Naive thymus-derived CD4-positive, alpha-beta T cell (primary cell): ENCODE data around the gene WNT3A. TPM values are rescaled to one million over a fixed set of nuclear protein-coding genes. Genes with fewer than 3 reads are reported as not detected.
"Not testable (repeated sequence)": the region's sequence is repeated elsewhere in the genome, so short reads cannot be mapped to it uniquely, and the experiment has no call there.

Experiments
- ATAC-seq: fragments of 150-1000 bp; cut with Tn5 transposase; 2 replicates; pipeline ENCODE4 v1.10.0; 2021; ENCODE audit warnings: mild to moderate bottlenecking, moderate library complexity
- CTCF ChIA-PET: fragments of 350-600 bp; sonication (Branson Sonifier 250); formaldehyde crosslinking; loops from one replicate; lab custom pipeline; 2021; ENCODE audit warnings: antibody characterized with exemption; lab: Charles Lee
- POLR2A ChIA-PET: fragments of 350-600 bp; sonication (Branson Sonifier 250); formaldehyde crosslinking; loops from one replicate; lab custom pipeline; 2021; ENCODE audit warnings: antibody characterized with exemption, inconsistent platforms; lab: Charles Lee
- DNase-seq, 9 donors: peaks; one replicate each; pipeline versions ENCODE4 v3.0.0 to v3.0.0-alpha.2; 2020 to 2022; ENCODE audit warnings: mixed read lengths in 1 of 9
- H3K27ac ChIP-seq: one replicate; pipeline ENCODE4 v1.7.0; 2013; ENCODE audit warnings: mild to moderate bottlenecking, low read depth, low read length, moderate library complexity
- H3K27me3 ChIP-seq, 2 donors: one replicate each; pipeline ENCODE4 v1.7.0; 2013; ENCODE audit warnings: low read length in 2 of 2, mild to moderate bottlenecking in 2 of 2, moderate library complexity in 2 of 2; ENCODE audit not compliant: control insufficient read depth in 2 of 2, insufficient read depth in 2 of 2
- H3K36me3 ChIP-seq, 3 experiments: 1 replicate in 2 of 3; 2 replicates in 1 of 3; pipeline ENCODE4 v1.7.0; 2013; ENCODE audit warnings: low read length in 3 of 3, mild to moderate bottlenecking in 3 of 3, moderate library complexity in 1 of 3; ENCODE audit not compliant: insufficient read depth in 3 of 3, control insufficient read depth in 2 of 3
- H3K4me1 ChIP-seq, 2 donors: one replicate each; pipeline ENCODE4 v1.7.0; 2013; ENCODE audit warnings: low read length in 2 of 2, mild to moderate bottlenecking in 2 of 2, moderate library complexity in 1 of 2; ENCODE audit not compliant: control insufficient read depth in 2 of 2, insufficient read depth in 2 of 2
- H3K4me3 ChIP-seq: 2 replicates; pipeline ENCODE4 v1.7.0; 2013; ENCODE audit warnings: mild to moderate bottlenecking, low read length
- H3K9me3 ChIP-seq, 3 experiments: 1 replicate in 2 of 3; 2 replicates in 1 of 3; pipeline ENCODE4 v1.7.0; 2013; ENCODE audit warnings: low read length in 3 of 3; ENCODE audit not compliant: control insufficient read depth in 2 of 3
- H3K27ac Mint-ChIP-seq, 9 donors: one replicate each; pipeline ENCODE4 v1.8.0; 2020 to 2022; ENCODE audit warnings: mixed read lengths in 9 of 9, mild to moderate bottlenecking in 8 of 9, moderate library complexity in 5 of 9, inconsistent platforms in 2 of 9
- H3K27me3 Mint-ChIP-seq, 5 donors: one replicate each; pipeline ENCODE4 v1.8.0; 2021 to 2022; ENCODE audit warnings: mixed read lengths in 5 of 5, mild to moderate bottlenecking in 1 of 5
- H3K36me3 Mint-ChIP-seq, 5 donors: one replicate each; pipeline ENCODE4 v1.8.0; 2020 to 2022; ENCODE audit warnings: mixed read lengths in 5 of 5, mild to moderate bottlenecking in 3 of 5, inconsistent platforms in 1 of 5
- H3K4me1 Mint-ChIP-seq, 7 donors: one replicate each; pipeline ENCODE4 v1.8.0; 2020 to 2022; ENCODE audit warnings: mixed read lengths in 7 of 7, mild to moderate bottlenecking in 3 of 7, inconsistent platforms in 1 of 7
- H3K4me3 Mint-ChIP-seq, 10 donors: one replicate each; pipeline ENCODE4 v1.8.0; 2020 to 2022; ENCODE audit warnings: mild to moderate bottlenecking in 10 of 10, mixed read lengths in 10 of 10, moderate library complexity in 6 of 10, inconsistent platforms in 2 of 10
- H3K9me3 Mint-ChIP-seq, 11 donors: one replicate each; pipeline ENCODE4 v1.8.0; 2020 to 2022; ENCODE audit warnings: mixed read lengths in 11 of 11, mild to moderate bottlenecking in 4 of 11, inconsistent platforms in 1 of 11, moderate library complexity in 1 of 11
- intact Hi-C, 2 donors: fragments of 100-400 bp; cut with micrococcal nuclease; formaldehyde crosslinking; loops; one replicate each; pipeline ENCODE4 v1.15.1; 2023
- polyA plus RNA-seq, 2 donors: library from polyadenylated mRNA; unstranded; fragments of 300-500 nt; fragmentation: Illumina TruSeq; gene quantifications; one replicate each; pipeline ENCODE4 v1.2.3, GENCODE V29; 2021
- total RNA-seq, 6 experiments: library from RNA in 5 of 6; stranded (reverse) in 5 of 6; gene quantifications; 1 replicate in 5 of 6; 2 replicates in 1 of 6; pipeline ENCODE4 v1.2.3 and lab custom pipeline; 2021 to 2026

Gene WNT3A
- total and polyA plus RNA-seq, 7 experiments from 2014 or later: not detected

DNA sequence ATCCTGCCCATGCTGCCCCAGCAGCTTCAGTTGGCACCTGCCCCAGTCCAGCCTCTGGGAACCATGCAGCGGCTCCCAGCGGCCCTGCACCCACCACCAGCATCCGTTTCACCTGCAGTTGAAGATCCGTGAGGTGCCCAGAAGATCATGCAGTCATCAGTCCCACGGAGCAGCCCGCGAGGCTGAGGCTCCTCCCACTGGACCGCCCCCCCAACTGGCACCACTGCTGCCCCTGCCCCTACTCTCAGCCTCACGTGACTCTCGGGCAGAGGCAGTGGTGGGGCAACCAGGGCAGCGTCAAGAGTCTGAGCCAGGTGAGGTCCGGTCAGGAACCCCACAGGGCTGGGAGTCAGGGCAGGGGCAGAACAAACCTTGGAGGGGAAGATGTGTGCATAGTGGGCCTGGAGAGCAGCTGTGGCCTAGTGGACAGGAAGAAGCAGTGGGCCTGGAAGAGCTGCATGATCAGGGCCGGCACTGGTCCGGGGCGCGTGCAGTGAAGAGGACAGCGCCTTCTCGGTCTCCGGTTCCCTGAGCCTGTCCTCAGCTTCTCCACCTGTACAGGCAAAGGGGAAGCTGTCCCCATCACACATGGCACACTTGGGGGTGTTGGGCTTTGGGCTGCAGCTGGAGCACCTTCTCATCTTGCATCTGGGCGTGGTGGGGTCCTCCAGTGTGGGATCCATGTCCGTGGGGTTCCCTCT lies 31.1 kb upstream of the WNT3A start:
- H3K36me3 ChIP-seq, H3K4me1 Mint-ChIP-seq, H3K4me3 Mint-ChIP-seq, ATAC-seq, H3K27ac Mint-ChIP-seq, H3K27me3 Mint-ChIP-seq, CTCF ChIA-PET, H3K9me3 Mint-ChIP-seq, H3K4me3 ChIP-seq, H3K36me3 Mint-ChIP-seq, H3K27me3 ChIP-seq, intact Hi-C loops, POLR2A ChIA-PET, H3K9me3 ChIP-seq, DNase-seq, H3K27ac ChIP-seq, H3K4me1 ChIP-seq: not testable (repeated sequence)

DNA sequence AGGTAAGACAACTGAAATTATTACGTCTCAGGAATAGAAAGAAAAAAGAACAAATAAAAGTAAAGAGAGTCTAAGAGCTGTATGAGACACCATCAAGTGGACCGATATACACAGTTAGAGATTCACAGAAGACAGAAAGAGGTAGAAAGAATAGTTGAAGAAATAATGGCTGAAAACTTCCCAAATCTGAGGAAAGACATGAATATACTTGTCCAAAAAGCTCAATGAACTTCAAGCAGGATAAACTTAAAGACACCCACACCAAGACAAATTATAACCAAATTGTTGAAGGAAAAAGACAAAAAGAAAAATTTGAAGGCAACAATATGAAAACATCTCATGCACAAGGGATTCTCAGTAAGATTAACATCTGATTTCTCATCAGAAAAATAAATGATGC lies 19.6 kb upstream of the WNT3A start:
- no peak overlapping the region for H3K27ac Mint-ChIP-seq
- Histone ChIP-seq H3K9me3 (no peaks in the 10 kb centered on the region), H3K4me3 (no peak overlapping the region), H3K27ac (no peak overlapping the region), H3K27me3 (peaks cover 0 to 6% of the 10 kb centered on the region in 2 donors), H3K36me3 (no peaks in the 10 kb centered on the region), H3K4me1 (no peaks in the 10 kb centered on the region)
- intact Hi-C loops: no loop called here
- DNase-seq (no peak), ATAC-seq (no peak)
- ChIA-PET CTCF (interaction anchor here (0.6 kb wide), 1 partner anchor 31 kb away, joined by 4 read pairs; no protein-coding TSS in a partner anchor), POLR2A (no interaction called here)
- H3K9me3 Mint-ChIP-seq: peaks cover 1 to 19% (median 6%) of the 10 kb centered on the region in 11 donors
- peaks cover 0 to 6% (median 5%) of the 10 kb centered on the region in 5 donors for H3K36me3 Mint-ChIP-seq
- H3K4me1 Mint-ChIP-seq: no peaks in the 10 kb centered on the region
- no peak overlapping the region for H3K4me3 Mint-ChIP-seq
- peaks cover 27 to 50% (median 38%) of the 10 kb centered on the region in 5 donors for H3K27me3 Mint-ChIP-seq

DNA sequence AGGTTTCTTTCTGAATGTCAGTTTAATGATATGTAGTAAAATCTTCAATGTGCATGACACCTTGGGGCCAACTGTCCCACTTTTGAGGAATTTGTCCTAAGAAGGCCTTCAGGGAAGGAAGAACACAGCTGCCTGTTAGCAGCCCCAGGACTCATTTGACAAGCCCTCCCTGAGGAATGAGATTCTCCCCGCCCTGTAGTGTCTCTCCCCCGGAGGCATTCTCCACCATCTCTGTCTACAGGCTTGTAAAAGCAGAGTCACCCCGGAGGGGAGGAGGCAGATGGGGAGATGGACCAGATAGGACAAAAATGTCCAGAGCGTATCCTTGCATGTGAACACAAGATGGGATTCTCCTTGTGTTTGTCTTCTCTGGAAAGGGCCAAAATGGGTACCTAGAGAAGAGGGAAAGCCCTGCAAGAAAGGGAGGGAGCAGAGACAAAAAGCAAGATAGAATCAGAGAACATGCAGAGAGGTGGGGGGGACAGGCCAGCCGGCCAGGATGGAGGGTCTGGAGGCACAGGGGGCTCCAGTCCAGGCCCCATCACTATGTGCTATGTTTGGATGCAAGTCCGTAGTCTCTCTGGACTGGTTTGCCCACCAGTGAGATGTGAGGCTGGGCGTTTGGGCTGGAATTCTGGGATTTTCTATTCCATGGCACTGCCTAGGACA lies 12.0 kb upstream of the WNT3A start:
- intact Hi-C loops: no loop called here

DNA sequence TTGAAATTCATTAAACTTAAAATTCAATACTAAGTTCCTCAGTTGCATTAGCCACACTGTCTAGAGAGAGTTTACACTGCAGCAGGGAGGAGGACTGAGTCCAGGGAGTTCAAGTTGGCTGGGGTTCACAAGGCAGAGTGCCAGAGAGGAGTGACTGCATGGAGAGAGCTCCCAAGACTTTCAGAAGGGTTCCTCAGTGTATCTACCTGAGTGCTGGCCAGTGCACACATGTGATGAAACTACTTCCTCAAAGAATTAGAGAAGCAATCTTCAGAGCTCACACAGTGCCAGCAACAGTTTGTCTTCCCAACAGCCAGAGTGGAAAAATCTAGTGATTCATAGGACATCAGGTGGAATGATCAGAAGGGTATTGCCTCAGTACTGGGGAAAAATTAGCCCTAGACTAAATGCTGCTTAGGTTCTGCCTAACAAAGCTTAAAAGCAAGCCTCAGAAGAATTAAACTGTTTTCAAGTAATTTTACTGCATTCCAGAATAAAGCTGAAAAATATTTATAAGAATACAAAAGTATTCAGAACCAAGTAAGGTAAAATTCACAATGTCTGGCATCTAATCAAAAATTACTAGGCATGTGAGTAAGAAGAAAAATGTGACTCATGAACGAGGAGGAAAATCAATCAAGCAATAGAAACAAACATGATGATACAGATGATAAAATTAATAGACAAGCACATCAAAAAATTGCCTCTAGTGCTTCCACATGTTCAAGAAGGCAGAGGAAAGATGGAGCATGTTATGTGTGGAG lies 10.4 kb upstream of the WNT3A start:
- Mint-ChIP-seq H3K27ac (no peak overlapping the region), H3K4me3 (no peak overlapping the region), H3K4me1 (no peaks in the 10 kb centered on the region), H3K27me3 (peaks cover 4 to 28% (median 15%) of the 10 kb centered on the region in 5 donors), H3K9me3 (peaks cover 7 to 45% (median 15%) of the 10 kb centered on the region in 11 donors), H3K36me3 (peaks cover 0 to 12% (median 0%) of the 10 kb centered on the region in 5 donors)
- Histone ChIP-seq H3K9me3 (peaks cover 0 to 23% (median 0%) of the 10 kb centered on the region in 3 experiments), H3K4me1 (no peaks in the 10 kb centered on the region), H3K27ac (no peak overlapping the region), H3K27me3 (no peaks in the 10 kb centered on the region), H3K36me3 (no peaks in the 10 kb centered on the region), H3K4me3 (no peak overlapping the region)
- intact Hi-C loops: no loop called here
- POLR2A ChIA-PET: no interaction called here
- ATAC-seq: no peak
- DNase-seq: no peak
- CTCF ChIA-PET: interaction anchor here (0.6 kb wide), 1 partner anchor 516 kb away, joined by 3 read pairs; no protein-coding TSS in a partner anchor

More for the DNA sequence above, 12.0 kb upstream of the WNT3A start:
- ChIA-PET POLR2A (no interaction called here), CTCF (no interaction called here)
- Mint-ChIP-seq H3K36me3 (peaks cover 0 to 12% (median 0%) of the 10 kb centered on the region in 5 donors), H3K4me1 (no peaks in the 10 kb centered on the region), H3K9me3 (peaks cover 7 to 49% (median 15%) of the 10 kb centered on the region in 11 donors), H3K27ac (no peak overlapping the region), H3K27me3 (peaks cover 9 to 31% (median 17%) of the 10 kb centered on the region in 5 donors), H3K4me3 (no peak overlapping the region)
- Histone ChIP-seq H3K36me3 (no peaks in the 10 kb centered on the region), H3K9me3 (peaks cover 0 to 23% (median 0%) of the 10 kb centered on the region in 3 experiments), H3K27me3 (no peaks in the 10 kb centered on the region), H3K4me1 (no peaks in the 10 kb centered on the region), H3K4me3 (no peak overlapping the region), H3K27ac (no peak overlapping the region)
- ATAC-seq (no peak), DNase-seq (no peak)

DNA sequence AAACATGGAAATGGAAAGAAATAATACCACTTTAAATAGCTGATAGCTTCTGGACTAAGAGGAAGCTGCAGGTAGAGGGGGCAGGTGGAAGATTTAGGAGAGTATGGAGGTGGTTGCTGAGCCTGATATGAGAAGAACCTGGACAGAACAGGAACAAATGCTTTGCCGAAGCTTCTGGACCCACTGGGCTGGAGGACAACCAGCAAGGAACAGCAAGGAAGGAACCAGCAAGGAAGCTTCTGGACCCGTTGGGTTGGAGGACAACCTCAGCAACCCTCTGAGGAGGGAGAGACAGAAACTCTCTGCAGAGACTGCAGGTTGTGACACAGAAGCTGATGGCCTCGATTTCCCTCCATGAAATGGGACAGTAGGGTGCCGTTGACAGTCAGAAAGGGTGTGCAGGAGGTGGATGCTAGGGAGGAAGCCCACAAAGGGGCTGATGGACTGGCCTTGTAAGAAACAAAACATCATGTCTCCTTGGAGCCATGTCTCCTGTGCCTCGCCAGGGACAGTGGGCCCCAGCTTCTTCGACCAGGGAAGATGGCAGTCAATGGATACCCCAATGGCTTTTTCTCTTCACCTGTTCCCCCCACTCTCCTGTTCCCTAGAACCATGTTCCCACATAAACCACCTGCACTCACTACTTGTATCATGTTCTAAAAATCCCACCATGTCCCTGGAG lies 8.3 kb upstream of the WNT3A start:
- peaks cover 7 to 44% (median 17%) of the 10 kb centered on the region in 11 donors for H3K9me3 Mint-ChIP-seq
- peaks cover 0 to 12% (median 0%) of the 10 kb centered on the region in 5 donors for H3K36me3 Mint-ChIP-seq
- no peaks in the 10 kb centered on the region for H3K4me1 Mint-ChIP-seq
- intact Hi-C loops: loop anchor here (1.0 kb wide), 3 partner anchors 133 to 517 kb away; no protein-coding TSS in a partner anchor
- ChIA-PET CTCF (interaction anchor here (0.6 to 1.0 kb wide), 4 partner anchors 23 to 1507 kb away, joined by 3 read pairs; no protein-coding TSS in a partner anchor), POLR2A (no interaction called here)
- no peak for ATAC-seq
- H3K27ac ChIP-seq: no peak overlapping the region
- no peaks in the 10 kb centered on the region for H3K27me3 ChIP-seq
- no peak overlapping the region for H3K4me3 ChIP-seq
- DNase-seq: no peak
- no peaks in the 10 kb centered on the region for H3K4me1 ChIP-seq
- H3K9me3 ChIP-seq: peaks cover 0 to 23% (median 0%) of the 10 kb centered on the region in 3 experiments
- no peaks in the 10 kb centered on the region for H3K36me3 ChIP-seq
- no peak overlapping the region for H3K4me3 Mint-ChIP-seq
- no peak overlapping the region for H3K27ac Mint-ChIP-seq
- H3K27me3 Mint-ChIP-seq: peaks cover 1 to 40% (median 19%) of the 10 kb centered on the region in 5 donors
